HG03095 (cell line): ENCODE results near the gene ITPR1.

Experiments used
- ATAC-seq: cut with Tn5 transposase; IDR thresholded peaks from one replicate; pipeline ENCODE4 v1.9.1; 2021; ENCODE audit warnings: moderate library complexity; ENCODE audit not compliant: unreplicated experiment

ITPR1 gene

DNA sequence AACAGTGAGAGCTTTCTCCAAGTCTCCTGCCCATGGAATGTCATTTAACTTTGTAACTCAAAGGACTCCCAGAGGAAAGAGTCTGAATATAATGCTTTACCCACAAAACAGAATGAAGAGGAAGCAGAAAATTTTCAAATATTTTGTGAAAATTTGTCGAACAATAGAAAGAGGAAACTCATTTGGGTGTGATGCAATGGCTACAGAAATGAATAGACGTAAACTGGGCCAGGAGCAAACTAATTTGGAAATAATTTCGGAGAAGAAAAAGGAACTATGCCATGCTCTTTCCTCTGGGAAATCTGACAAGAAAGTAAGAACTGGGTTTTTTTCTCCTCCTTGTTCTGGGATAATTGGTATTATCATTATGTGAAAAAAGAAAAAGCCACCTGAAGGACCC lies 14.9 kb upstream of the ITPR1 start:
- ATAC-seq, result no peak

DNA sequence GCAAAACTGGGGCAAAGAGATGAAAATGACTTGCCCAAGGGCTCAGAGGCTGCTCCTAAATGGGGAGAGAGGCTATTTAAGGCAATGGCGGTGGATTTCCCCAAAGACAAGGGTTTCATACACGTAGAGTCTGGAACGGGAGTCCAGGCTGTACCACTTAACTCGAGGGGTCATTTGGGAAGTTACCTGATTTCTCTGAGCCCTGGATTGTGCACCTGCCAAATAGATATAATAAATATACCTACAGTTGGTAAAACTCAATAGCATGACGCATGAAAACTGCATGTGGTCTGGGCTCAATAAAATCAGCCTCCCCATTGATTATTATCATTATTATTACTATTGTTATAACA lies 1.3 kb upstream of the ITPR1 start:
- no peak for ATAC-seq

DNA sequence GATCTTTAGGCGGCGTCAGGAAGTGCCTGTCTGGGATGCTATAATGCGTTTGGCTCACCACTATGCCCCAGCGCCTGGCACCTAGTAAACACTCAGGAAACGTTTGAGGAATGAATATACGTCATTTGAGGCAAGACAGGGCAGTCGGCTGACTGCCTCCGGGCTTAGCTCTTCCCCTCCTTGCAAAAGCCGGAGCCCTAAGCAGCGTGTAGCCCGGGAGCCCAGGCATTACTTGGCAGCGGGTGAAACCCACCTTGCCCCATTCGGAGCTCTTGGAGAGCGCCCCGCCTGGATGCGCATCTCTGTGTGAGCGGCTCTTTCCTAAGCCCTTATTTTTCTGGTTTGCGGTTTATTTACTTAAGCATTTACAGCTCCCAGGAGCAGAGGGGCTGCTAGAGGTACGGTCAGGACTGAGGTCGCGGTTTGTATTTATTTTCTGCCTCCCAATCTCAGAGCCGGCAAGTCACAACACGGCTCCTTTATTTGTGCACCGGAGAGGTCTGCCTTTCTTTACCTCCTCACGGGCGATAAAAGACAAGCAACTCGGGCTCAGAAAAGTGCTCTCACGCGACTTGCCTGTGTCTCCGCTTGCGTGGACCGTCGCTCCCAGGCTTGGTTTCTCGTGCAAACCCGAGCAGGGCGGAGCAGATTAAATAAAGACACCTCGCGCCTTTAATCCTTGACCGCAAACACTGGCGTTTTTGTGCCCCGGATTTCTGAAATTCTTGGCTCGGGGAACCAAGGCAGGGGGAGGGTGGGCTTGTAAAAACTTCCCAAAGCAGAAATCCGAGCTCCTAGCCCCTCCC lies 737 bp upstream of the ITPR1 start:
- ATAC-seq, result peak; percentile 2

DNA sequence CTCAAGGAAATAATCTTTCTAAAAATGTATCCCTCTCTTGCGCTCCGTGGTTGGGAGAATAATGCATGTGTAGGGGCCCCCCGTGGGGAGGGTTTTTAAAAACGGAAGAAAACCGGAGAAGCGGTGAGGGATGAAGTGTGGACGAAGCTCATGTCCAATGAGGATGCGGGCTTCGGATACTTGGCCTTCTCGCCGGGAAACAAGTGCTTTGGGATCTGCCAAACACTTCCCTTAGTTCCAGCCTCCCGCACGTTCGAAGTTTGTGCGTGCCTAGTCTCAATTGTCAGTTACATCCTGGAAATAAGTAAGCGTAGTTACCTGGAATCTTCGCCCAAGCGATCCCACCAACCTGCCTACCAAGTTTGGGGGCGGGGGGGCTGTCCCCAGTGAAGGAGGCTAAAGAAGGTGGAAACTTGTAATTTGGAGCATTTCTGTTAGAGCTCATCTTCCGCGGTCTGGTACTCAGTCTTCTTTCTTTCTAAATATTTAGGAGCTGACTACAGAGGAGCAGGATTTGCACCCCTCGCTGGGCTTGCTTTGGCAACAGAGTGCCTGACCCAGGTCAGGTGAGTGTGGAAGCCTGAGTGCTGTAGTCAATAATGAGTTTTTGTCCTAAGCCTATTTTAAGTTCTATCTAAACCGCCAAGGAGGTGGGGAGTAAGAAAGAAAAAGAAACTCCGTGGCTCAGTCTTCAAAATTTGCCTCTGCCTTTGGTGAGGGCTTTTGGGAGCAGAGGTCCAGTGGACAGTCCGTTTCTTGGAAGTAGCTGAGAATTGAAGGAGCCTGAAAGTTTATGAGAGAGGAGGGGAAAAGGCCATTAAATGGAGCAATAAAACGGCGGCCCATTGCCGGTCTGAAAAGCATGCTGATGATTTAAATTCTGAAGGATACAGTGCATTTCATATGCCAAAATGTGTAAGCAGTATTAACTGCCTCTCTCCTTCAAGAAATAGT lies 1.1 kb downstream of the ITPR1 start:
- ATAC-seq, result no peak

DNA sequence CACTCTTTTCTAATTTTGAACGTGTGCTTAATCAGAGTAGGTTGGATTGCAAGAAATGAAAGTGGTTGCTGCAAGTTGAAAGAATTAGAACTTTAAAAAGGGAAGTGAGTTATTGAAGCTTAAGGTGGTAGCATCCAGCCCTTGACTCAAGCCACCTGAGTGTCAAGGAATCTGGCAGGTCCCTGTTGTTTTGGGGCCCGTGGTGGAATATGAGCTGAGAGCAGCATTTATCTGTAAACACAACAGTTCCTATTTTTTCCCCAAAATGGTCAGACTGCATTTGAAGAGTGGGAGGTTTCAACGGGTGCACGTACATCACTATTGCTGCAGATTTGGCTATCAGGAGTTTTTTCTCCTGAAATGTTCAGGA lies 1.7 kb downstream of the ITPR1 start:
- ATAC-seq, result peak; percentile 20

DNA sequence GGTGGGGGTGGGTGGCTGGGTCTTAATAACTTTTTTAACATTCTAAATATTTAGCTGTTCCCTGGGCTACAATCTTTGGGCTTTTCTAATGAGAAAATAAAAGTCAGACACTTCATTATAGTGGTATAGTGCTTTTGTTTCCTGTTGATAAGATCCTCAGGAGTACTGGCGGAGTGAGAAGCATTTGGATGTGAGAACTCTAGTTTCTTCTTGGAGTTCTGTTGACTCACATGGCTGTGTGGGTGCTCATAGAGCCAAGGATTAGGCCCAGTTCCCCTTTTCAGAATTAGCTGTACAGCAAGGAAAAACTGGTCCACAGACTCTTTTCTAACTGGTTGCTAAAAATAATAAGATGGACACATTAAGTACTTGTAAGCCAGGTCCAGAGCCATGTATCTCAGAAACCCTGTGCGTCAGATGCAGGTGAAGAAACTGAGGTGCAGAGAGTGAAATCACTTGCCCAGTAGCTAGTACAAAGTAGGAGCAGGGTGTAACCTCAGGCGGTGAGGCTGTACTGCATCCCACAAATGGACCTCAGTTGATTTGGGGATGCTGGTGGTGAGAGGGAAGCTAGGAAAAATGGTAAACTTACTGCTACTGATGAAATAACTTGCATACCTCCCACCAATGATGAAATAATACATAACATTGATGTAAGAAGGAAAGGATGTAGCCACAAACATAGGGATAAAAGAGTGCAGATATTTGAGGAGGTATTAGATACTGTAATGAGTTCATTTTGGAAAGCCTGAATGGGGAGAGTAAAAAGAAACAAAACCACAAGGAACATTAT lies 2.3 kb downstream of the ITPR1 start:
- no peak for ATAC-seq

DNA sequence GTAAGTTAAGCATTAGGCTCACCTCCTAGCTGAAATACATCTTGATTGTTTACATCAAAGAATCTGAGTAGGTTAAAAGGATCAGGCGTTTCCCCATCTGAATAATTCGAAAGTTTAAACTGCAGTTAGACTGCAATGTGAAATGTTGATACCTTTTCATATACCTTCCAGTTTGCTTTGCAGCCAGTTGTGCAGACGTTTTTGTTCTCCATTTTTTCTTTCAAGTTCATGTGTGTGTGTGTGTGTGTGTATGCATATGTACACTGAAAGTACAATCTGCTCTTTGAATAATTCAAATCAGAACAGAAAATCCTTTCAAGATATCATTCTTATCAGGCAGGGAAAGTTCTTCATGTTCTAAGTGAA lies 2.9 kb downstream of the ITPR1 start:
- ATAC-seq, result no peak

DNA sequence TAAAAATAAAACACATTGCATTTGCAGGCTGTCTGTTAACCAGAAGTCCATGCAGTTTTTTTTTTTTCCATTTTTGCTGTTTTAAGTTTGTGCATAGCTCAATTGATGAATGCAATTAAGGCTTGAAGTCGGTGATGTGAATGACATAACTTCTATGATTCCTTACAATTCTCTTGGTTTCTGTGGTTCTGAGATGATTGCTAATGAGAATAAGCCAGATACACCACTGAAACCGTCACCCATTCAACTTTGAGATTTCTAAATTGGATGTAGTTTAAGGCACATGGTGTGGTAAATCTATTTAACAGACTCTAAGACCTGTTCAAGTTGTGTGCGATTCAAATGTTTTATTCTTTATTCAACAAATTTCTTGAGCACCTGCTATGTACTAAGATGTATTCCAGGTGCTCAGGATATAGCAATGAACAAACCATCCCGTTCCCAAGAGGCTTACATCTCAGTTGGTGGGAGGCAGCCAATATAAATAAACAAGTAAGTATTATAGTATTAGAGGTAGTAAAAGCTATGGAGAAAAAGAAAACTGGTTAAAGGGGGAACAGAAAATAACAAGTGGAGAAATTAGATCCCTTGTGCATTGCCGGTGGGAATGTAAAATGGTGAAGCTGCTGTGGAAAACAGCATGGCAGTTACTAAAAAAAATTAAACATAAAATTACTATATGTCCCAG lies 4.0 kb downstream of the ITPR1 start:
- no peak for ATAC-seq

DNA sequence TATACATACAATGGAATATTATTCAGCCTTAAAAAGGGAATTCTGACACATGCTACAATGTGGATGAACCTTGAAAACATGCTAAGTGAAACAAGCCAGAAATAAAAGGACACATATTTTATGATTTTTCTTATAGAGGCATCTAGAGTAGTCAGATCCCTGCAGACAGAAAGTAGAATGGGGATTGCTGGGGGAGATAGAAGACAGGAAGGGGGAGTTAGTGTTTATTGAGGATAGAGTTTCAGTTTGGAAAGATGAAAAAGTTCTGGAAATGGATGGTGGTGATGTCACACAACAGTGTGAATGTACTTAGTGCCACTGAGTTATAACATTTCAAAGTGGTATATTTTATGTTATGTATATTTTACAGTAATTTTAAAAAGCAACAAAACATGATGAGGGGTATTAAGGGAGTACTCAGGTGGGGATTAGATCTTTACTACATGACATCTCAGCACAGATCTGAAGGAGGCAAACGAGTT lies 4.7 kb downstream of the ITPR1 start:
- ATAC-seq, result no peak

DNA sequence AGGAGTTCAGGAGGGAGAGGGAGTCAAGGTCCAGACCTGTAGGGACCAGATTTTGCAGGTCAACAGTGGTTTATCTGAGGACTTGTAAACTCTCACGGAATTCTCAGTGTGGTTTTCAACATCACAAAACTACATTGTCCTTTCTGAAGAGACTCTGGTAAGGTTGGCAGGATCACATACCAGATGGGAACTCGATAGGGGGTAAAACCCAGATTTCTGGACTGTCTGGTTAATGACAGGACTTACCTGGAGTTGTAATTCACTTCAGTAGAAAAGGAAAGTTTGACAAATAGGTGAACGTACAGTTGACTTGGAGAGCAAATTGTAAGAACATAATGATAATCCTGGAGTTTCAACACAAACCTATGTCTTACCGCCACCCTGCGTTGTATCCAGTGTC lies 5.3 kb downstream of the ITPR1 start:
- no peak for ATAC-seq

DNA sequence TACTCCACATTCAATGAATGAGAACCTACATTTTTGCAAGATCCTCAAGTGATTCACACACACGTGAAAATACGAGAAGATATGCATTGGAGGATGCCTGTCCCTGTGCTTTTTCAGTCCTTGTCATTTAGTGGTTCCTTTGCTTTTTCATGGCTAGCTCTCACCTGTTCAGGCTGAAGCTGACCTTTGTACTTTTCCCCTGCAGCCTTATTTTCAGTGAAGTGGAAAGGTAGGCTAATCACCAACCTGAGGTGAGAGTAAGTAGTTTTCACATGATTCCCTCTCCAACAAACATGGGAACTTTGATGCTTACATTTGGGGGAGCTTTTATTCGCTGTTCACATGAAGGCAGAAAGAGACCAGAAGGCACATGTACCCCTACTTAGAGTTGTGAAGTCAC lies 8.3 kb downstream of the ITPR1 start:
- ATAC-seq, result no peak

DNA sequence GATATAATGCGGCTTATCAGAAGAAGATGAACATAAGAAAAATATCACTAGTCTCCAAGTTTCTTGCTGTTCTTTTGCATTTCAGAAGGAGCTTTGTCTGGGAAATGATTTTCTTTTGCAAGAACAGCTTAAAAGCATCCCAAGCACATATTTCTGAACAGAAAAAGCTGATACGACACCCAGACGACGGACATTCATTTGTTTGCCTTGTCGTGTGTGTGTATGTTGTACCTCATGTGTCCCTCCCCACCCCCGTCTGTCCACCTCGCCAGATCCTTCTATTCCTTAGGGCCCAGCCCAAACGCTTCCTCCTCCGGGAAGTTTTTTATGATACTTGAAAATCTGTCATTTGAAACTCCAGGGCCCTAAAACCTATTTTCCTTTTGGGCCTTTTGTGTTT lies 8.8 kb downstream of the ITPR1 start:
- no peak for ATAC-seq

DNA sequence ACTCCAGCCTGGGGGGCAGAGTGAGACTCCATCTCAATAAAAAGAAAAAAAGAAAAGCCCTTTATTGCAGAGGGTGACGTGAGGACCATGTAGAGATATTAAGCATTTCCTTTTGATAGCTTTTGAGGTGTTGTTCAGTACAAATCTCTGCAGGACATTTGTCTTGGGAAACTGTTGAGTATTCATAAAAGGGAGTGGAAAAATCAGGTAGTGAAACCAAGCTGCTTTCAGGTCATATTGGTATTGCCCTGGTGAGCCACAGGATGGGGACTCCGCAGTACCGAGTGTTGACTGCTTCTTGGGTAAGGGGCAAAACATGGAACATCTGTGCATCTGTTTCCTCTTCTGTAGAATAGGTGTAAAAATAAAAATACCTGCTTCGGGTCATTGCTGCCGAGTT lies 9.9 kb downstream of the ITPR1 start:
- peak; percentile 53 for ATAC-seq

DNA sequence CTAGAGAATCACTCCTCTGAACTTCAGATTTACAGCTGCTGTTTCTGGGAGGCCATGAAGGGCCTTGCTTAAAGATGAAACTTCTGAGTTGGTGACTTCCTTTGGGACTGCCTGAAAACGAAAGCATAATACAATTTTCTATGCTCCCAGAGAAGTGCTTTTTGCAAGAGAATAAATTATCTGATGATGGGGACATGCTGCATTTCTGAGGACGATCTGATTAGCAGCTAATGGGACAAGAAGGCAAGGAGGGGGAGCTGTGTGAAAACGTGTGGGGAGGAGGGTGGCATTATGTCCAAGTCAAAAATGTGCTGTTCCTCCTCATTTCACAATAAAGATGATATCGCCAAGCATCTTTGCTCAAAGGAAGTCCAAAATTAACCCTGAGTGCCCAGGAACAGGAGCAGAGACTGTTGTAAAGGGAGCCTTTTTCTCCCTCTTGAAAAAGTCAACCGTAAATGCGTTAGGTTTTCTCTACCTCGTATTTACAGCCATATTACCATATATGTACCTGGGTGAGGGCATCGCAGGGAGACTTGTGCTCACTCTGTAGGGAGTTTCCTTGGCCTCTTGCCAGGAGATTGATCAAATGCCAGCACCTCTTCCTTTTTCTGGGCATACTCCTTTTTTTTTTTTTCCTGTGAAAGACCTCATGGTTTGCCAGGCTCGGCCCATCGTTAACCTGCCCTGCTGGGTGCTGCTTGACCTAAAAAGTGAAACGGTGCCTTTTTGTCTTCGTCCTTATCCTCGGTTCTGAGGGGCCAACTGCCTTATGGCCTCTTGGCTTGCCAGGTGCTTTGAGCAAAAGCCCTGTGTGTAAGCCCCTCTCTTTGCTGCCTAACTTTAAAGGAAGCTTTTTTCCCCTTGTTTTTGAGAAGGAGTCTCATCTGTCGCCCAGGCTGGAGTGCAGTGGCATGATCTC lies 11.5 kb downstream of the ITPR1 start:
- ATAC-seq, result no peak

DNA sequence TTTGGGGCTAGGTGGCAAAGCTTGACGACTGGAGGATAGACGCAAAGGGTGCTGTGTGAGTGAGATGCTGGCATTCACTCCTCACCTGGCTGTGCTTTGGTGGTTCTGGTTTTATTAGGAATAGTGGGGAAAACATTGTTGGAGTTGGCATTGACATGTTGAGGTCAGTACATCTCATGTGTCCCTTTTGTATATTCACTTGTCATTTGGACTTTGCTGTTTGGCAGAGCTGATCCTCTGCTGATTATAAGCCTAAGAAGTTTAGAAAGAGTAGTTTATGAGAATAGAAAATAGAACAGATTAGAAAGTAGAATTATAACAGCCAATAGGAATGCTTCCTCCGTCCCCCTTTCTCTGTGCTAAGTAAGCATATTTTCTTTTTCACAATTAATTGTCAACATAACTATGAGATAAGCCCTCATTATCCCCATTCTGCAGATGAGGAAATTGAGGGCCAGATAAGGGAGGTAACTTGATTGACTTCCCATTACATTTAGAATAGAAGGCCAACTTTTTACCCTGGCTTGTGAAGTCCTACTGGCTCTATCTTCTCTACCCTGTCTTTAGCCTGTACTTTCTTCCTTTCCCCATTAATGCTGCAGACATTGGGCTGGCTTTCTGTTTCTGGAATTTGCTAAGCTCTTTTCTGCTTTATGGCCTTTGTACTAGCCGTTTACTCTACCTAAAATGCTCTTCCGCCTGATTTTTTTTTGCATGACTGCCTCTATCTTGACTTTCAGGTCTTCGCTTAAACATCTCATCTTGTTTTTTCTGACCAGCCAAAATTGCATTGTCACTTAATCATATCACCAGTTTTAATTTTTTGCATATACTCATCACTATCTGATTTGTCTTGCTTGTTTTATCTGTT lies 12.8 kb downstream of the ITPR1 start:
- no peak for ATAC-seq

DNA sequence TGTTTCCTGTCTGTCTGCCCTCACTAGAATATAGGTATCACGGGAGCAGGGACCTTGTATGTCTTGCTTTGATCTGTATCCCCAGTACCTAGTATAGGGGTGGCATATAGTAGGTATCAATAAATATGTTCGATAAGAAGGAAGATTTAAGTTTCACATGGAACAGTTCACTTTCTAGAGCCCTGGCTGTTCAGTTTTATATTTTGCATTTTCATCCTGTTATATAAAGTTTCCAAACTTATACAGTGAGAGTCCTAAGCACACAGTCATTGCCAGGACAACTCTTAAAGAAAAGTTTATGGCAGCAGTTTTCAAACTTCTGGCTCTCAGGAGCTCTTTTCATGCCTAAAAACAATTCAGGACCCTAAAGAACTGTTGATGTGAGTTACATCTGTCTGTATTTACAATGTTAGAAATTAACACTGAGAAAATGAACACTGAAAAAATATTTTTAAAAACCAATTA lies 13.4 kb downstream of the ITPR1 start:
- no peak for ATAC-seq

DNA sequence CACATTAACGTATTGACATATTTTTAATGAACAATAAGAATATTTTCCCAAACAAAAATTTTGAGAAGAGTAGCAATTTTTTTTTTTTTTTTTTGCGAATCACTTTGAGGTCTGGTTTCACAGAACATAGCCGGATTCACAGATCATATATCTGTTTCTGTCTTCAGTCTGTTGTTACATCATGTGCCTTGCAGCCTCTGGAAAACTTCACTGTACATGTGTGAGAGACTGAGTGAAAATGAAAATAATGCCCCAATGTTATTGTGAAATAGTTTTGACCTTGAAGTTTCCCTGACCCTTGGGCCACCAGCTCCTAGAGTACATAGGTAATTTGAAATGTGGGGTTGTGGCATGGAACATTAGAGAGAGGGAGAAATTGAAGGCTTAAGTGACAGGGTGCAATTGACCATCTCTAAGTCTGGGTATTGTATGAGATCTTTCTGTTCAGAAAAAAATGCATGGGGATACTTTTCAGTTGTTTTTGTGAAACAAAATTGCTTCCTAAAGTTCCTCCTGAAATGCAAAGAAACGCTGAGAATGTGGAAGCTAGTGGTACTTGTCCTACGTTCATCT lies 14.0 kb downstream of the ITPR1 start:
- ATAC-seq, result no peak
